Measurements from ENCODE around the gene DHX30. TPM values are rescaled to one million over a fixed set of nuclear protein-coding genes. Genes with fewer than 3 reads are reported as not detected.

Gene DHX30
- total and polyA plus RNA-seq, 2 of the 8 experiments (the other 6 are each of a cell fraction or from before 2014, with no cell fraction given) = 82.4 to 97.9 TPM

DNA sequence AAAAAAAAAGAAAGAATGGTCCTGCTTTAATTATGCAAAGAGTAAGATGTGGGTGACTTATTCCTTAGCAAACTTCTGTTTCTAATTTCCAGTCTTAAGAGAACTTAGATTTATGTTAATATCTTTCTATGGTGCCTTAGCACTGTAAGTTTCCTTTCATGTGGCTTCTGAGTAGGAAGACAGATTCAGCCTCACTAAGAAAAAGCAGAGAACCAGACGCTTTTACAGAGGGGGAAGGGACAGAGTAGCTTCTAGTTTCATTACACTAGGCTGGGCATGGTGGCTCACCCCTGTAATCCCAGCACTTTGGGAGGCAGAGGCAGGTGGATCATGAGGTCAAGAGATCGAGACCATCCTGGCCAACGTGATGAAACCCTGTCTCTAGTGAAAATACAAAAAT, 95.0 kb downstream of the DHX30 start:
- ChIA-PET POLR2A (ENCODE audit: partially characterized antibody) (no interaction called here), CTCF (ENCODE audit: partially characterized antibody) (interaction anchor here (1.6 kb wide), 1 partner anchor 33 kb away, joined by 3 read pairs; no protein-coding TSS in a partner anchor)
- no peaks in the 10 kb centered on the region for H4K20me1 ChIP-seq (replicated peaks in 1 of 2; ENCODE audit: control insufficient read depth in 1 of 2, insufficient read depth in 2 of 2, low read length in 2 of 2)
- H3K9ac ChIP-seq (replicated peaks in 1 of 4; ENCODE audit: extremely low read depth in 1 of 4, low read depth in 3 of 4, low read length in 3 of 4) = no peak overlapping the region
- H2AK5ac ChIP-seq (ENCODE audit: low read depth, low read length) = no peak overlapping the region
- peaks cover 0 to 9% (median 0%) of the 10 kb centered on the region in 4 experiments; a peak in 2 of 8 replicates for H3K36me3 ChIP-seq (ENCODE audit: control insufficient read depth in 2 of 4, insufficient read depth in 4 of 4, low read length in 3 of 4)
- no peaks in the 10 kb centered on the region for H3K79me2 ChIP-seq (ENCODE audit: control insufficient read depth in 1 of 2, insufficient read depth in 2 of 2, low read length in 2 of 2)
- H4K91ac ChIP-seq (replicated peaks; ENCODE audit: insufficient read length, low read length) = no peak overlapping the region
- H3K4me1 ChIP-seq (replicated peaks in 1 of 4; ENCODE audit: control insufficient read depth in 3 of 4, insufficient read depth in 4 of 4, low read length in 3 of 4) = peaks cover 0 to 6% (median 2%) of the 10 kb centered on the region in 4 experiments; a peak in 4 of 7 replicates
- DNase-seq (ENCODE audit: low read depth in 1 of 2, low spot score in 2 of 2) (no peak), FAIRE-seq (no peak)
- H4K8ac ChIP-seq (ENCODE audit: extremely low read depth, insufficient read depth, low read length) = no peak overlapping the region
- no peaks in the 10 kb centered on the region for H3K9me3 ChIP-seq (ENCODE audit: insufficient read depth in 2 of 2, low read depth in 1 of 2, low read length in 1 of 2)
- no peak overlapping the region for H2AFZ ChIP-seq (ENCODE audit: low read length)
- no peak overlapping the region for H3K4ac ChIP-seq (replicated peaks; ENCODE audit: insufficient read length, low read depth, low read length)
- H3K14ac ChIP-seq (ENCODE audit: insufficient read length) = no peak overlapping the region
- no peak overlapping the region for H2BK12ac ChIP-seq (ENCODE audit: low read depth, low read length)
- no peak overlapping the region for H3K27ac ChIP-seq (ENCODE audit: low read depth, low read length)
- no peak overlapping the region for H3K56ac ChIP-seq (replicated peaks; ENCODE audit: insufficient read length, low read depth, low read length)
- no peaks in the 10 kb centered on the region for H3K23me2 ChIP-seq (ENCODE audit: low read depth, low read length)
- no peak overlapping the region for H4K5ac ChIP-seq (ENCODE audit: insufficient read length, low read depth, low read length)
- H2BK20ac ChIP-seq (ENCODE audit: low read length) = no peak overlapping the region
- no peak overlapping the region for H2BK5ac ChIP-seq (ENCODE audit: low read depth, low read length)
- WGBS, 2 experiments (ENCODE audit: extremely low coverage in 1 of 2, insufficient coverage in 1 of 2, insufficient read length in 1 of 2, insufficient replicate concordance in 2 of 2, low coverage in 1 of 2, low lambda C conversion rate in 2 of 2, missing lambda C conversion rate in 1 of 2) = 84% methylated on average over 3 of the region's 3 CpGs; no CpG with 5 or more reads in 1 of the 2 experiments
- H2BK15ac ChIP-seq (ENCODE audit: low read length) = no peak overlapping the region
- no peaks in the 10 kb centered on the region for H3K79me1 ChIP-seq (ENCODE audit: low read depth, low read length)
- H3K27me3 ChIP-seq (replicated peaks in 1 of 4; ENCODE audit: control insufficient read depth in 3 of 4, extremely low read depth in 1 of 4, insufficient read depth in 3 of 4, low read length in 3 of 4) = no peaks in the 10 kb centered on the region
- H3K4me3 ChIP-seq (ENCODE audit: extremely low read depth in 1 of 4, insufficient read depth in 2 of 4, low read depth in 3 of 4, low read length in 4 of 4) = no peak overlapping the region
- H3K23ac ChIP-seq (ENCODE audit: insufficient read length) = no peak overlapping the region
- H2BK120ac ChIP-seq (replicated peaks; ENCODE audit: low read depth, low read length) = no peak overlapping the region
- H3K4me2 ChIP-seq (ENCODE audit: insufficient read depth in 1 of 2, low read depth in 2 of 2, low read length in 2 of 2) = no peak overlapping the region
- H3K18ac ChIP-seq (ENCODE audit: extremely low read depth, low read length) = no peak overlapping the region
- TF ChIP-seq BACH1 (IDR thresholded peaks at IDR 0.05; ENCODE audit: low read length) (no peak), JUN (IDR thresholded peaks at IDR 0.05; ENCODE audit: low read depth, low read length) (no peak), RAD21 (IDR thresholded peaks at IDR 0.05 in 1 of 2, conservative IDR thresholded peaks at IDR 0.05 in 1 of 2; ENCODE audit: low read depth in 2 of 2, low read length in 2 of 2) (no peak), CREB1 (IDR thresholded peaks at IDR 0.05) (no peak), TBP (IDR thresholded peaks at IDR 0.05; ENCODE audit: low read depth, low read length) (no peak), TAF7 (optimal IDR thresholded peaks at IDR 0.05; ENCODE audit: borderline replicate concordance, low read depth, low read length) (no peak)
- TF ChIP-seq, protein P1, sequence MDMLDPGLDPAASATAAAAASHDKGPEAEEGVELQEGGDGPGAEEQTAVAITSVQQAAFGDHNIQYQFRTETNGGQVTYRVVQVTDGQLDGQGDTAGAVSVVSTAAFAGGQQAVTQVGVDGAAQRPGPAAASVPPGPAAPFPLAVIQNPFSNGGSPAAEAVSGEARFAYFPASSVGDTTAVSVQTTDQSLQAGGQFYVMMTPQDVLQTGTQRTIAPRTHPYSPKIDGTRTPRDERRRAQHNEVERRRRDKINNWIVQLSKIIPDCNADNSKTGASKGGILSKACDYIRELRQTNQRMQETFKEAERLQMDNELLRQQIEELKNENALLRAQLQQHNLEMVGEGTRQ (IDR thresholded peaks at IDR 0.05; ENCODE audit: low read length) = no peak
- TF ChIP-seq, protein P2, sequence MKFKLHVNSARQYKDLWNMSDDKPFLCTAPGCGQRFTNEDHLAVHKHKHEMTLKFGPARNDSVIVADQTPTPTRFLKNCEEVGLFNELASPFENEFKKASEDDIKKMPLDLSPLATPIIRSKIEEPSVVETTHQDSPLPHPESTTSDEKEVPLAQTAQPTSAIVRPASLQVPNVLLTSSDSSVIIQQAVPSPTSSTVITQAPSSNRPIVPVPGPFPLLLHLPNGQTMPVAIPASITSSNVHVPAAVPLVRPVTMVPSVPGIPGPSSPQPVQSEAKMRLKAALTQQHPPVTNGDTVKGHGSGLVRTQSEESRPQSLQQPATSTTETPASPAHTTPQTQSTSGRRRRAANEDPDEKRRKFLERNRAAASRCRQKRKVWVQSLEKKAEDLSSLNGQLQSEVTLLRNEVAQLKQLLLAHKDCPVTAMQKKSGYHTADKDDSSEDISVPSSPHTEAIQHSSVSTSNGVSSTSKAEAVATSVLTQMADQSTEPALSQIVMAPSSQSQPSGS (IDR thresholded peaks at IDR 0.05; ENCODE audit: low read length) = no peak
